Measurements from ENCODE around the gene NBPF4. TPM values are rescaled to one million over a fixed set of nuclear protein-coding genes. Genes with fewer than 3 reads are reported as not detected.

The NBPF4 gene
- total and polyA plus RNA-seq, 11 donors = not detected

DNA sequence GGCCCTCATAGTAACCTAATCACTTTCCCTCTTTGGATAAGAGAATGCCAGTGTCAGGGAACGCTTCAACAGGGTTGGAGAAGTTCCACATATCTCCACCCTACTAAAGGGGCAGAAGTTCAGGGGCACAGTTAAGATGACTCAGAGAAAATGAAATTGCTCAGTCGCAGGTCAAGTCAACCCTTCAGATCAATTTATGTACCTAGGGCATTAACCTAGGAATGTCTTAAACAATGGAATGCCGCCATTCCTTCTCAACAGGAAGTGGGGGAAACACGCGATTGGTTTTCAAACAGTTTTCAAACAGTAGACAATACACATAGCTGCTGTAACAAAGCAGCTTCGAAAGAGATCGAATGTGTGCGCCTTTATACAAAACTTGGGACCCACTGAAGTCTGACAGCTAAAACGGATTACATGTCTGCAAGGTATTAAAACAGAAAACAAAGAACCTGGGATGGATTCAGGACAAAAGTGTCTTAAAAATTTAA lies 44.6 kb downstream of the NBPF4 start:
- Histone ChIP-seq H3K4me1 (peaks cover 0 to 39% (median 20%) of the 10 kb centered on the region in 12 donors), H3K27ac (peak overlapping the region; percentile 94 to 99 (median 96)), H3K9me3 (peaks cover 0 to 6% (median 0%) of the 10 kb centered on the region in 12 donors), H3K27me3 (no peaks in the 10 kb centered on the region), H3K36me3 (peaks cover 0 to 29% (median 17%) of the 10 kb centered on the region in 9 donors), H3K4me3 (peak overlapping the region; percentile 77 to 98 (median 92))
- ATAC-seq (peak; percentile 29 to 56 (median 42)), DNase-seq (peak in 2 of 5 donors; percentile 8 to 18)
- intact Hi-C loops (cut with DNase I) = no loop called here
- TF ChIP-seq, protein P1, sequence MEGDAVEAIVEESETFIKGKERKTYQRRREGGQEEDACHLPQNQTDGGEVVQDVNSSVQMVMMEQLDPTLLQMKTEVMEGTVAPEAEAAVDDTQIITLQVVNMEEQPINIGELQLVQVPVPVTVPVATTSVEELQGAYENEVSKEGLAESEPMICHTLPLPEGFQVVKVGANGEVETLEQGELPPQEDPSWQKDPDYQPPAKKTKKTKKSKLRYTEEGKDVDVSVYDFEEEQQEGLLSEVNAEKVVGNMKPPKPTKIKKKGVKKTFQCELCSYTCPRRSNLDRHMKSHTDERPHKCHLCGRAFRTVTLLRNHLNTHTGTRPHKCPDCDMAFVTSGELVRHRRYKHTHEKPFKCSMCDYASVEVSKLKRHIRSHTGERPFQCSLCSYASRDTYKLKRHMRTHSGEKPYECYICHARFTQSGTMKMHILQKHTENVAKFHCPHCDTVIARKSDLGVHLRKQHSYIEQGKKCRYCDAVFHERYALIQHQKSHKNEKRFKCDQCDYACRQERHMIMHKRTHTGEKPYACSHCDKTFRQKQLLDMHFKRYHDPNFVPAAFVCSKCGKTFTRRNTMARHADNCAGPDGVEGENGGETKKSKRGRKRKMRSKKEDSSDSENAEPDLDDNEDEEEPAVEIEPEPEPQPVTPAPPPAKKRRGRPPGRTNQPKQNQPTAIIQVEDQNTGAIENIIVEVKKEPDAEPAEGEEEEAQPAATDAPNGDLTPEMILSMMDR (IDR thresholded peaks at IDR 0.05) = no peak
- no peak for TF ChIP-seq POLR2A (IDR thresholded peaks at IDR 0.05)
- WGBS, 4 donors = 0 to 6% (median 4%) methylated on average over 9 of the region's 9 CpGs

- intact Hi-C loops (cut with DNase I) = no loop called here
- H3K9me3 ChIP-seq = peaks cover 0 to 11% (median 0%) of the 10 kb centered on the region in 12 donors
- peaks cover 0 to 36% (median 21%) of the 10 kb centered on the region in 12 donors for H3K4me1 ChIP-seq
- DNase-seq (no peak), ATAC-seq (no peak)
- H3K27ac ChIP-seq = no peak overlapping the region
- 84 to 100% (median 90%) methylated on average over 1 of the region's 1 CpG for WGBS, 4 donors
- H3K27me3 ChIP-seq = no peaks in the 10 kb centered on the region
- H3K4me3 ChIP-seq = no peak overlapping the region
- TF ChIP-seq POLR2A (IDR thresholded peaks at IDR 0.05) = no peak
- TF ChIP-seq, protein P1 (IDR thresholded peaks at IDR 0.05) = no peak
- H3K36me3 ChIP-seq = peaks cover 0 to 59% (median 17%) of the 10 kb centered on the region in 9 donors
Measured at GRCh38 chr1:108194051-108194450, 49.8 kb downstream of the NBPF4 start.

- DNase-seq (no peak), ATAC-seq (no peak)
- Histone ChIP-seq H3K4me1 (peaks cover 0 to 29% (median 15%) of the 10 kb centered on the region in 12 donors), H3K27me3 (no peaks in the 10 kb centered on the region), H3K4me3 (no peak overlapping the region), H3K36me3 (peaks cover 0 to 59% (median 17%) of the 10 kb centered on the region in 9 donors), H3K9me3 (peaks cover 0 to 11% (median 0%) of the 10 kb centered on the region in 12 donors), H3K27ac (no peak overlapping the region)
- TF ChIP-seq, protein P1 (IDR thresholded peaks at IDR 0.05) = no peak
- no peak for TF ChIP-seq POLR2A (IDR thresholded peaks at IDR 0.05)
- intact Hi-C loops (cut with DNase I) = no loop called here
- WGBS, 4 donors = 91 to 98% (median 96%) methylated on average over 1 of the region's 1 CpG
Measured at GRCh38 chr1:108193333-108193732, 50.5 kb downstream of the NBPF4 start.

DNA sequence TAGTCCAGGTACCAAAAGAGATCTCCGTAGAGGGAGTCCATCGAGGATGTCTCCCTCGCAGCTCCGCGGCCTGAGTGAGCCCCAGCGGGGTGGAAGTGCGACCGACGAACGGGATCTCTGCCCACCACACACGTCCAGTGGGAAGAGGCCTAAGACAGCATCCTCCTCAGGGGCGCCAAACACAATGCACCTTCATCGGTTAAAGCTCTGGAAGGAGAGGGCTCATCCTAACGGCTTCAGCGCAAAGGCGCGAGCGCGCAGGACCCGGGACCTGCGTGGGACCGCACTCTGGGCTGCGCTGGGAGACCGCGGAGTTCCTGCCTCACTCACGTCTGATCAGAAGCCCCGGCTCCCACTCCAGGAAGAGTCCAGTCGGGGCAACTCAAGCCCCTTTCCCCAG lies 51.3 kb downstream of the NBPF4 start:
- intact Hi-C loops (cut with DNase I) = no loop called here
- ATAC-seq (no peak), DNase-seq (peak in 1 of 5 donors; percentile 56)
- Histone ChIP-seq H3K27ac (no peak overlapping the region), H3K9me3 (peaks cover 0 to 11% (median 0%) of the 10 kb centered on the region in 12 donors), H3K27me3 (no peaks in the 10 kb centered on the region), H3K4me1 (peaks cover 0 to 21% (median 8%) of the 10 kb centered on the region in 12 donors), H3K4me3 (no peak overlapping the region), H3K36me3 (peaks cover 0 to 56% (median 13%) of the 10 kb centered on the region in 9 donors)
- TF ChIP-seq, protein P1 (IDR thresholded peaks at IDR 0.05) = no peak
- TF ChIP-seq POLR2A (IDR thresholded peaks at IDR 0.05) = no peak
- WGBS, 4 donors = 97 to 99% (median 98%) methylated on average over 11 to 28 of the region's 28 CpGs
